Nephron progenitor cell (in vitro differentiated cells): ENCODE data around the gene MPHOSPH9.

ENCODE experiments used
- DNase-seq: peaks from one replicate; pipeline ENCODE4 v3.0.0; 2021
- H3K27ac Mint-ChIP-seq: 2 replicates; pipeline ENCODE4 v1.8.0; 2021; ENCODE audit warnings: mild to moderate bottlenecking, moderate library complexity, mixed read lengths
- H3K27me3 Mint-ChIP-seq: 2 replicates; pipeline ENCODE4 v1.8.0; 2021; ENCODE audit warnings: mild to moderate bottlenecking, low read depth, mixed read lengths; ENCODE audit not compliant: poor library complexity
- H3K36me3 Mint-ChIP-seq: 2 replicates; pipeline ENCODE4 v1.8.0; 2021; ENCODE audit warnings: low read depth, mixed read lengths
- H3K4me1 Mint-ChIP-seq: 2 replicates; pipeline ENCODE4 v1.8.0; 2021; ENCODE audit warnings: mixed read lengths
- H3K4me3 Mint-ChIP-seq: 2 replicates; pipeline ENCODE4 v1.8.0; 2021; ENCODE audit warnings: mild to moderate bottlenecking, moderate library complexity, mixed read lengths
- H3K9me3 Mint-ChIP-seq: 2 replicates; pipeline ENCODE4 v1.8.0; 2021; ENCODE audit warnings: mild to moderate bottlenecking, moderate library complexity, mixed read lengths
- CTCF ChIP-seq: fragments of 200-600 bp; sonication (generic); IDR thresholded peaks from 2 replicates; pipeline ENCODE4 v1.5.0; 2021; ENCODE audit warnings: antibody characterized with exemption

The MPHOSPH9 gene

GRCh38 chr12:123271001-123271668, 38.2 kb upstream of the MPHOSPH9 start:
- Mint-ChIP-seq H3K4me3 (no peak overlapping the region), H3K4me1 (peaks cover 46% of the 10 kb centered on the region), H3K36me3 (peaks cover 9% of the 10 kb centered on the region), H3K27me3 (peaks cover 4% of the 10 kb centered on the region), H3K27ac (no peak overlapping the region), H3K9me3 (no peaks in the 10 kb centered on the region)
- peak; percentile 84 for DNase-seq
- TF ChIP-seq CTCF, result no peak

GRCh38 chr12:123270214-123271000, 37.5 kb upstream of the MPHOSPH9 start:
- peak overlapping the region; percentile 91 for H3K4me3 Mint-ChIP-seq
- peak overlapping the region; percentile 96 for H3K27ac Mint-ChIP-seq
- H3K9me3 Mint-ChIP-seq, result no peaks in the 10 kb centered on the region
- H3K27me3 Mint-ChIP-seq, result peaks cover 4% of the 10 kb centered on the region
- TF ChIP-seq CTCF, result no peak
- H3K36me3 Mint-ChIP-seq, result peaks cover 14% of the 10 kb centered on the region
- H3K4me1 Mint-ChIP-seq, result peaks cover 46% of the 10 kb centered on the region
- DNase-seq, result peak; percentile 28

GRCh38 chr12:123269896-123270213, 36.9 kb upstream of the MPHOSPH9 start:
- H3K4me3 Mint-ChIP-seq, result peak overlapping the region; percentile 91
- H3K27me3 Mint-ChIP-seq, result peaks cover 4% of the 10 kb centered on the region
- peak overlapping the region; percentile 96 for H3K27ac Mint-ChIP-seq
- no peaks in the 10 kb centered on the region for H3K9me3 Mint-ChIP-seq
- peaks cover 49% of the 10 kb centered on the region for H3K4me1 Mint-ChIP-seq
- H3K36me3 Mint-ChIP-seq, result peaks cover 19% of the 10 kb centered on the region
- DNase-seq, result no peak
- TF ChIP-seq CTCF, result no peak

- DNase-seq, result peak; percentile 80
- H3K27me3 Mint-ChIP-seq, result peaks cover 4% of the 10 kb centered on the region
- TF ChIP-seq CTCF, result no peak
- peak overlapping the region; percentile 96 for H3K27ac Mint-ChIP-seq
- peaks cover 23% of the 10 kb centered on the region for H3K36me3 Mint-ChIP-seq
- H3K9me3 Mint-ChIP-seq, result no peaks in the 10 kb centered on the region
- H3K4me1 Mint-ChIP-seq, result peaks cover 53% of the 10 kb centered on the region
- peak overlapping the region; percentile 91 for H3K4me3 Mint-ChIP-seq
These were observed 36.5 kb upstream of the MPHOSPH9 start for GRCh38 chr12:123269395-123269892.

- Mint-ChIP-seq H3K36me3 (peaks cover 26% of the 10 kb centered on the region), H3K4me3 (peak overlapping the region; percentile 91), H3K9me3 (no peaks in the 10 kb centered on the region), H3K27ac (peak overlapping the region; percentile 75), H3K4me1 (peaks cover 56% of the 10 kb centered on the region), H3K27me3 (peaks cover 4% of the 10 kb centered on the region)
- DNase-seq, result no peak
- TF ChIP-seq CTCF, result no peak
These were observed 35.9 kb upstream of the MPHOSPH9 start for GRCh38 chr12:123268850-123269249.
